HG03066 (cell line): Measurements from ENCODE around the gene PPIE.

Source experiments
- ATAC-seq: cut with Tn5 transposase; IDR thresholded peaks from one replicate; pipeline ENCODE4 v1.9.1; 2021; ENCODE audit warnings: low read depth; ENCODE audit not compliant: unreplicated experiment

Gene PPIE

GRCh38 chr1:39720094-39720999 lies 18.3 kb upstream of the PPIE start:
- ATAC-seq = no peak

GRCh38 chr1:39721664-39722063 lies 17.0 kb upstream of the PPIE start:
- ATAC-seq = no peak

DNA sequence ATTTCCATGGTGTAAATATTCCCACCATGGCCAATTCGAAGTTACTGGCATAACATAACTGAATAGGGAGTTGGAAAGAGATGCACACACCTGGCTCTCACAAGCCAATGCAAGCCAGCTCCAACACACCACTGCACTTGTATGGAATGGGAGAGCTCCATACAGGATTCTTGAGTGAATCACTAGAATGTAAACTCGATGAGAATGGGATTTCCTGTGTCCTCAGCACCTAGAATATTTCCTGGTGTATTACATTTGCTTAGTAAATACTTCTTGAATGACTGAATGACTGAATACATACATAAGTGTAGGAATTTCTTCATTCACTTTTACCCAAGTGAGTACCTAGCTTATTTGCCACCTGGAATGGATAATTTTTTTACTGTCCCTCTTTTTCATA lies 16.2 kb upstream of the PPIE start:
- ATAC-seq = no peak

DNA sequence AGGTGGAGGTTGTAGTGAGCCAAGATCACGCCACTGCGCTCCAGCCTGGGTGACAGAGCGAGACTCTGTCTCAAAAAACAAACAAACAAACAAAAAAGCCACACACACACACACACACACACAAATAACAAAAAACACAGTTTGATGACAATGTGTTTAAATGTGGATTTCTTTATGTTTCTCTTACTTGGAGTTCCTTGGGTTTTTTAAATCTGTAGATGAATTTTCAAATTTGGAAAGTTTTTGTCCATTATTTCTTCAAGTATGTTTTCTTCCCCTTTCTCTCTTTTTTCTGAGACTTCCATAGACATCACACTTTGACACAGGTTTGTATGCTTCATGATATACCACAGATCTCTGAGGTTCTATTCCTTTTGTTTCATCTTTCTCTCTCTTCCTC lies 12.1 kb upstream of the PPIE start:
- ATAC-seq = no peak

- no peak for ATAC-seq
These were observed 11.3 kb upstream of the PPIE start for GRCh38 chr1:39727221-39727931.

- no peak for ATAC-seq
These were observed 10.8 kb upstream of the PPIE start for GRCh38 chr1:39727932-39728317.

DNA sequence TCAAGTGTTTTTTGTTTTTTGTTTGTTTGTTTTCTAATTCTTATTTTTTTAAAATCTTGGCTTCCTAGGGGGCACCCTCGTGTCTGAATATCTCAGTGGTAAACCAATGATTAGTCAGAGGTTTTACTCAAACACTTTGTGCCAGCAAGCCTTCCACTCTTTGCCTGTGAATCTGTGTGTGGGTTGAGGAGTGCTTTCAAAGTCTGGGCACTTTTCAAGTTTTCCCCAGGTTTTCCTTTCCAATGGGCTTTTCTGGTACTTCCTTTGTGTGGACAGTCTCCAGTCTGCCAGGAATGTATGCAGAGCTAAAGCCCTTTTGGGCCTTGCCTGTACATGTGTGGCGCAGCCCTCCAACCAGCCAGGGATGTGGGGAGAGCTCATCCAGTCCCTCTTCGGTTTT lies 9.7 kb upstream of the PPIE start:
- no peak for ATAC-seq

DNA sequence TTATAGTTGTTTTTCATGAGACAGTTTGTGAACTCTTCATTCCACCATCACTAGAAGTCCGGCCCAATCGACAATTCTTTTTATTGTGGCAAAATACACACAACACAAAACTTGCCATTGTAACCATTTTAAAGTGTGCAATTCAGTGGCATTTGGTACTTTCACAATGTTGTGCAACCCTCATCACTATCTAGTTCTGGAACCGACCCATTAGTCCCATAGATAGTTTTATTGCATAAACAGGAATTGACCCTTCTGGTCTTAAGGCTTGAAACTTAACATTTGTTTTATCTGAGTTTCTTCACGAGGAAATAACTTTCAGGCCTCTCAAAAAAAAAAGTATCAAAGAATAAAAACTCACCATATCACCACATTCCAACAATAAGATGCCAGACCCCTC lies 8.8 kb upstream of the PPIE start:
- no peak for ATAC-seq

DNA sequence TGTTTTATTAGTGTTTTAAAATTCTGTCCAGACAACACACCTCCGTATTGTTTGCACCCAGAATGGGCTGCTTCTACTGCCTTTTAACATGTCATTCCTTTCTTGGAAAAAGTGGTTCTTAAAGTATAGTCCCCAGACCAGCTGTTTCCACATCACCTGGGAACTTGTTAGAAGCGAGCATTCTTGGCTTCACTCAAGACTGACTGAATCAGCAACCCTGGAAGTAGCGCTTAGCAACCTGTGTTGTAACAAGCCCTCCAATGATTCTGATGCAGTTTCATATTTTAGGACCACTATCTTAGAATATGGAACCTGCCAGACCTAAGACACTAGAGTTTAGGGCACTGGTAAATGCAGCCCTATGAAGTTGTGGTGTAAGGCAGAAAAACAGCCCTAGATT lies 6.0 kb upstream of the PPIE start:
- ATAC-seq = no peak

DNA sequence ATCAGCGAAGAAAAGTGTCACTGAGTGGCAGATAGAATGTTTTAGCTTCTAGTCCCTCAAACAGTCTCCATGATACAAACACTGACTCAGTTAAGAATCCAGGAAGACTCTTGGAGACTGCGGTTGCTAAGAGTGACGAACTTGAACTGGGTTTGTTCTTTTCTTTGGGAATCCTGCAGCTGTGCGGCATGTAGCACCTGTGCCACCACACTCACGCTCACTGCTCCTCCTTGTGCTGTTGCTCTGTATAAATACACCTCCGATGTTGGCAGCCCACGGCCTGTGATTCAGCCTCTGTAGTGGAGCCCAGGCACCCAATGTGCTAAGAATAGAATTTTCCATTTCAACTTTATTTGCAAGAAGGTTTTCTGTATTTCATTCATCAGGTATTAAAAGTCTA lies 5.5 kb upstream of the PPIE start:
- ATAC-seq = no peak

- no peak for ATAC-seq
These were observed 3.0 kb upstream of the PPIE start for GRCh38 chr1:39735731-39736130.

GRCh38 chr1:39737546-39738169 lies 1.0 kb upstream of the PPIE start:
- no peak for ATAC-seq

GRCh38 chr1:39745016-39745670 lies 6.5 kb downstream of the PPIE start:
- ATAC-seq = no peak

- ATAC-seq = no peak
These were observed 12.9 kb downstream of the PPIE start for GRCh38 chr1:39751595-39751994.

DNA sequence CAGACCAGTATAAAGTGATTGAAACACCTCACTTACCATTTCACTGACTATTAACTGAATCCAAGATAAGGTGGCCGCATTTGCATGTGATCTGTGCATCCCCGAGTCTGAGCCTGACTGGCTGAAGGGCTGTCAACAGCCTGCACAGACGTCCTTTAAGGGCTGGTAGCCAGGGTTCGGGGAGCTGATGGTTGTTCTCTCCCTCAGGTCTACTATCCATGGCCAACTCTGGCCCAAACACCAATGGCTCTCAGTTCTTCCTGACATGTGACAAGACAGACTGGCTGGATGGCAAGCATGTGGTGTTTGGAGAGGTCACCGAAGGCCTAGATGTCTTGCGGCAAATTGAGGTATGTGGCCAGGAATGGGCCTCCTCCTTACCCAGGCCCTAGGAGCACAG lies 14.0 kb downstream of the PPIE start:
- ATAC-seq = no peak

DNA sequence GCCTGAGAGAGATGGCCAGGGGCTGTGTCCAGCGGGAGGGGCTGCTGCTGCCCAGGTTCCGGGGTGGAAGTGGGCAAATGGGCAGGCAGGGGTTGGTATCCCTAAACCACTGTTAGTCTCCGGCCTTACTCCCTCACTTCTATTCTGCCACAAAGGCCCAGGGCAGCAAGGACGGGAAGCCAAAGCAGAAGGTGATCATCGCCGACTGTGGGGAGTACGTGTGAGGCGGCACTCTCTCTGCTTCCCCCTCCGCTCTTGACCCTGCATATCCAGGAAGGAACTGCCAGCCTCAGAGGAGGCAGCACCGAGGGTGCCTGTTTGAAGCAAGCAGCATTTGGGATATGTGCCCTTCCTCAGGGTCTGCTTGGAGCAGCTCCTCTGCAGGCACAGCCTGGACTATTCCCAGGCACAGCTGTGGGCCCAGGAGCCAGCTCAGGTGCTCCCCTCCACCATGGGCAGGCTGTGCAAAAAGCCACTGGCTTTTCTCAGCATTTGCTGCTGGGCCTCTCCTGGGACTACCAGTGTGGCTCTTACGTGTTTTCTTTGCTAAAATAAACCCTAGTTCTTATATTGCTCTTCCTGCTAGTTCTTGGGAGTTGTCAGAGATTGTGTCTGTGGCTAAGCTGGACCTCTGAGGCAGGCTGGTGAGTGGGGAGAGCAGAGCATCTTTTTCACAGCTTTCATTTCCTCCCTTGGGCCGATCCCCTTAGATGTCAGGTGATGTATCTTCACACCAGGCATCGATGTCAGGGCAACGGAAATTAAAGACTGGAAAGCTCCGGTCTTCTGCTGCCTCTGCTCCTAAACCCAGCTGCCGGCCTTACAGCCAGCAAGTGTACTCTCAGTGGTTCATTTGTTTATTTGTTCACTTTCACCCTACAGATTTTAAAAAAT lies 14.7 kb downstream of the PPIE start:
- no peak for ATAC-seq

DNA sequence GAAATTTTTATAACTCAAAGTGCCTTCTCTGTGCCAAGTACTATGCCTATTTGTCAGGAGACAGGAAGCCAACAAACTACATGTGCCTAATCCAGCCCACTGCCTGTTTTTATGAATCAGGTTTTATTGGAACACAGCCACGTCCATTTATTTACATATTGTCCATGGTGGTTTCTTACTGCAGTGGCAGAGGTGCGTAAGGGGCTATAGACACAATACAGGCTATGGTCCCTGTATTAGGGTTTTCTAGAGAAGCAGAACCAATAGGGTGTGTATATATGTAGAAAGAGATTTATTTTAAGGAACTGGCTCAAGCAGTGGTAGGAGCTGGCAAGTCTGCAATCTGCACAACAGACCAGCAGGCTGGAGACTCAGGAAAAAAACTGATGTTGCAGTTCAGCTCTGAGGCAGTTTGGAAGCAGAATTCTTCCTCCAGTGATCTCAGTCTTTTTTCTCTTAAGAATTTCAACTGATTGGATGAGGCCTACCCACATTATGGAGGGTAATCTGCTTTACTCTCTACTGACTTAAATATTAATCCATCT lies 15.4 kb downstream of the PPIE start:
- ATAC-seq = no peak

GRCh38 chr1:39754906-39755504 lies 16.3 kb downstream of the PPIE start:
- no peak for ATAC-seq

DNA sequence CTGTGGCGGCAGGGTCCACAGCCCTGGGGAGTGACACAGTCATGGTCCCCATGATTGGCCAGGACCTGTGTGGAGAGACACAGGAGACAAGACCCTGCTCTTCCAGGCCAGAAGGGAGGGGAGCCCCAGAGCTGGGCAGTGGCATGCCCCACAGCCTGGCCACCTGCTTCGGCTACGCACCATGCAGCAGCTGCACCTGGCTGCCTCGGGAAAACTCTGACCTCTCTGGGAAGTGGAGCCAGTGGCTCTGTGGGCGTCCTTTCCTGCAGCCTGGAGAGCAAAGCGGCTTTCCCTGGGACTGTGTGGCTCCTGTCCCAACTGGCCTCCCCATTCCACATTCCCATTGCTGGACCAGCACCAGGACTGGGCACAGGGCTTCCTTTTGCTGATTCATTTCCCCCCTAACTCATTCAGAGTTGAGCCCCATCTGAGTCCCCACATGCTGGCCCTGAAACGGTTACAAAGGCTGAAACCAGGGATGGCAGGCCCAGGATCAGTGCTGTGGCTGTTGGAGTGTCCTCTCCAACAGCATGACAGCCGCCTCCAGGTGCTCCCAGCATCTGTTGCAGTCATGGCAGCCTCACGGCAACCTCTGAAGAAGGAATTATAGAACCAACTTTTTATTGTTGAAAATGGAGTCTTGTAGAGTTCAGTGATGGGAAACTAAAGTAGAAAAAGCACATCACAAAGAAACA lies 17.4 kb downstream of the PPIE start:
- no peak for ATAC-seq
